Peyer's patch (tissue), 4 donors: ENCODE measurements around the gene KIAA0408. TPM values are rescaled to one million over a fixed set of nuclear protein-coding genes. Genes with fewer than 3 reads are reported as not detected.

Source experiments
- small RNA-seq, 2 donors: library from RNA; depleted of rRNA; stranded (forward); fragments of <200 nt; gene quantifications; one replicate each; pipeline ENCODE3, GENCODE V24; 2016
- total RNA-seq, 4 donors: library from RNA; depleted of rRNA; stranded (reverse); fragments of >200 nt; gene quantifications; one replicate each; pipeline ENCODE4 v1.1.0, GENCODE V29; 2016

Gene KIAA0408
- total RNA-seq, 4 donors from 2014 or later: 0.53 to 5.0 (median 3.8) TPM

Small RNAs within 50 kb of the gene (small RNA-seq; reads per million reads assigned to genes)
- gene KIAA0408: 0 reads per million in 2 donors

Other genes with a start within 250 kb of the KIAA0408 start
- 10 to 100 TPM; 21.5 to 87.5 (median 37.7) TPM for gene RNF146, start 192.5 kb downstream of the KIAA0408 start, total RNA-seq
- gene ECHDC1, start 115.8 kb downstream of the KIAA0408 start, total RNA-seq: 10 to 100 TPM; 48.9 to 71.8 (median 60.0) TPM
- not detected for gene C6orf58, start 117.8 kb upstream of the KIAA0408 start, total RNA-seq